ENCODE measurements around the gene LPP.

LPP gene

DNA sequence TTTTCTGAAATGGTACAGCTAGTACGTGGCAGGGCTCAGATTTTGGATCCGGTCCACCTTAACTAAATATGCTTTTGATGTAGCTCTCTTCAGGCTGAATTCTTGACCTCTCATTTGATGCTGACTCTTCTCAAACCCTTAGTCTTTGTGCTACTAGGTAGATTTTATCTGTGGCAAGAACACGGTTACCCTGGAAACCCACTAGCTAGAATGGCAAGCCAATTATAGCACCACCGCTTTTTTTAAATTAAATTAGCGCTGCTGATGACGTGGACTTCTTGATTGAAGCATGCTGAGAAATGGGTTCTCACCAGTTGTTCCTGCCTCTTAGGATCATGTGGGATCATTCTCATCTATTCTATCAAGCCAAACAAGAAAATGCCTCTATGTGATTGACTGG is 421.5 kb downstream of the LPP start:
- no peak for DNase-seq

DNA sequence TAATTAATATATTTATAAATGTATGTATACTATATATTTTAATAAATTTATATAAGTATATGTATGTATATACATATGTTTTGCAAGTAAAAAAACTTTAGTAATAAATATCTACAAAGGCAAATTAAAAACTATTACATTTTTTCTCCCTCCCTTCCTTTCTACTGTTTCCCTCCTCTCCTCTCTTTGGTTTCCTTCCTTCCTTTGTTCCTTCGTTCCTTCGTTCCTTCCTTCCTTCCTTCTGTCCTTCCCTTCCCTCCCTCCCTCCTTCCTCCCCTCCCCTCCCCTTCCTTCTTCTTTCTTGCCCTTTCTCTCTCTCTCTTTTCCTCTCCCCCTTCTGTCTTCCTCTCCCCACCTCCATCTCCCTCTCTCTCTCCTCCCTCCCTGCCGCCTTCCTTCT is 423.6 kb downstream of the LPP start:
- no peak for DNase-seq

DNA sequence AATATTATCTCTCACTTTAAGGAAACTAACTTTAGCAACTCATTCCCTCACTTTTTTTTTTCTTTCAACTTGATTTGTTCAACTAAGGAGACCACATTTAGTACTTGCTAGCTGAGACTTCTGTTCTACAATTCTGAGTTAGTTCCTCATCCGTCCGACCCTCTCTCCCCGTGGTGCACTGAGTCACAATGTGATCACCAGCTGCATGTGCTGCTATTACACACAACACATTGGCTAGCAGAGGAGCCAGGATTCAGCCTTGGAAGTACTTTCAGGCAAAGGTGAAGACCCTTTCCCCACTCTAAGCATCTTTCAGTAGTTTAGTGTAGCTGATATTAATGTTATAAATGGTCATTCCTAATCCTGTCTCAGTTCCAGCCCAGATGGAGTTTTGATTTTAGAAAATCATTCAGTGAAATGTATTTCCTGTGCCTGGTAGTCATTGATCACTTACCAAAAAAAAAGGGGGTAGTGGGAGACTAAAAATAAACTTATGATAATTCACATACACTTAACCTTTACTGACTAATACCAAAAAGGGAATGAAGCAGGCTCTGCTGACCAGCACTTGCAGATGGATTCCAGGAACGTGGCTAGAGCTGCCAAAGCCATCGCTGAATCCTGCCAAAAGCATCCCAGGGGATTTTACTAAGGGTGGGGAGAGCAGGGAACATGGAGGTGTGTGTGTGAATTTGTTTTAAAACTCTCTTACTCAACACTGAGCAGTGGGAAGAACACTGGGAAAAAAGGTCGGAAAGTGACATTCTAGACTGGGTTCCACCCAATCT is 424.8 kb downstream of the LPP start:
- DNase-seq = peak; percentile 85 to 90 (median 89)

DNA sequence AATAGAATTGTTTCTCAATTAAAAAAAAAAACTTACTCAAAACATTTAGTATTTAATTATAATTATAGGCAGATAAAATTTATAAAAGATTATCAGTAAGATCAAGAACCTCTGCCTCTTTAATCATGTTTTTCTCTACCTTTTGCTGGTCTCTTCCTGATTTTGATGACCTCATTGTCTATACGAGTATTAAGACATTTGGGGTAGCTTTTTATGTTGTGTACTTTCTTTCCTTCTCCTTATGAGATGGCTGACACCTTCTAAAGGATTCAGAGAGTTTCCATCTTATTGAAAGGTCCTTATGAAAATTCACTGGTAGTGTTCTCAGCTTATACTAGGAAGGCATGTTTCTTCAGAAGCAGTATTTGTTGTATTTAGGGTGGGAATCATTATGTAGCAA is 426.3 kb downstream of the LPP start:
- DNase-seq = peak in 2 of 3 donors; percentile 47 to 51

DNA sequence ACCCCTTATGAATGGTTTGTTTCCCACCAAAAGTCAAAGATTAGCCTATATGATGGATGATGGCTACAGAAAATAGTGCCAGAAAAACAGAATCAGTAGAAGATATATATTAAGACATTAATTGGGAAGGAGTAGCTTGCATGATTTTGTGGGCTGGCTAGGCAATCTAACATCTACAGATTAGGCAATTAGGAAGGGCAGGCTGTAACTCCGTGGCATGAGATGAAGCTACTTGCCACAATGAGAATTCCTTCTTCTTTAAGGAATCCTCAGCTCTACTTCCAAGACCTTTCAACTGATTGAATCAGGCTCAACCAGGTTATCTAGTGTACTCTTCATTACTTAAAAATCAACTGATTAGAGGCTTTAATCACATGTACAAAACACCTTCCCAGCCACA is 426.7 kb downstream of the LPP start:
- no peak for DNase-seq

DNA sequence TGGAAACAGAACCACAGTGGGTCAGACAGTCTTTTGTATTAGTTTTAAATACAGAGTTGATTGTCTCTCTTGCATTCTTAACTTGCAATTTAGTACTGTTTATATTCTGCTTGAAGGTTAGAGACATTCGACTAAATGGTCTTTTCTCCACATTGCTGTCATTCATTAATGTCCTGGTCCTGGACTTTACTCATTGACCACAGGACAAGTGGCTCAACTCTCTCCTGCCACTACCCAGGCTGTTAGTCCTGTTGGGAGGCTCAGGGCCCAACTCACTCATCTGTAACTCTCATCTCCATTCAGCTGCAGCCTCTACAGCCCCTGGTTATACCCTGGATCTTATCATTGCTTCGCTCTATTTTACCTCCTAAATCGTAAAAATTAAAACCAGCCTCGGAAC is 427.4 kb downstream of the LPP start:
- no peak for DNase-seq

DNA sequence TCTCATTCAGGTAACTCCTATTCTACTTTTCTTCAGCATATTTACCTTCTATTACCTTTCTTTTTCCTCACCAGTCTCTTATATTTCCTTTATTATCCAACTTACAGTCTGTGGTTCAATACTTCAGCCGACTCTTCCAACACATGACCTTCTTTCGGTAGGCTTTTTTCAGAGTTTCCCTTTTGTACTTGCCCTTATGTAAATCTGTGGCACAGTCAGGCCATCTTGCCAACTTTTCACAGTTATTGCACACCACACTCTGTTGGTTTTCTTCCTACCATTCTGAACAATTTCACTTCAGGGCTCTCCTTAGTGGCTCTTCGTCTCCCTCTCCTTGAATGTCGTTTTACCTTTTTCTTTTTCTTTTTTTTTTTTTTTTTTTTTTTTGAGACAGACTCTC is 427.8 kb downstream of the LPP start:
- DNase-seq = peak; percentile 50 to 67 (median 60)

DNA sequence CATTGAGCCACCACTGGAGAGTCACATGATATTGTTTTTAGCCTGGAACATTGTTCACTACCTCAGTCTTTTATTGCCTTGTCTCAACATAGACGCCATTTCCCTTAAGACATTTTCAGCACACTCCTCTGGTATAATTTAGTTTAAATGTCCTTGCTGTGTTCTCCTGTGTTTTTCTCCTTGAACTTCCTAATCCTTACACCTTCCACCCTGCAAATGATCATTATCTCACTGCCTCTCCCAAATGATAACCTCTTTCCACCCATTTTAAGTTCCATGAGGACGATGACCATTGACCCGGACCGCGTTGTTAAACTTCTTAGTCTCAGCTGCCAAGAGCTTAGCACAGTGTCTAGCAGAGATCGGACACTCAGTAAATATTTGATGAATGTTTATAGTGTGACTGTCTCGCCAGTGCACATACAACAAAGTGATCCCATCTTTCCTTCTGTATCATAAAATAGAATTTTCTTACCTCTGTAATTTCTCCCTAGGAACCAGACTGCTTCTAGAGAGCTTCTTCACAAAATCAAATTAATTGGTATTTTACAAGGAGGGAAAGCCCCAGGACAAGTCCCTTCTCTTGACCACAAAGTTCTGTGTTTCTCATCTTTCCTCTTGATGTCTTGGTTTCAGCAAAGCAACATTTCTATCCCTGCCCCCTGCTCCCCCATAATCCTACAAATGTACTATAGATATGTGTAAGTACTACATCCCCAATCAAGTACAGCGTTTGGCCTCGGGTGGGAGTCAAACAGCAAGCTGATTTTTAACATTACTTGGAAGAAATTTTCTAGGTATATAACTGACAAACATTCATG is 429.6 kb downstream of the LPP start:
- DNase-seq = peak; percentile 69 to 86 (median 81)

DNA sequence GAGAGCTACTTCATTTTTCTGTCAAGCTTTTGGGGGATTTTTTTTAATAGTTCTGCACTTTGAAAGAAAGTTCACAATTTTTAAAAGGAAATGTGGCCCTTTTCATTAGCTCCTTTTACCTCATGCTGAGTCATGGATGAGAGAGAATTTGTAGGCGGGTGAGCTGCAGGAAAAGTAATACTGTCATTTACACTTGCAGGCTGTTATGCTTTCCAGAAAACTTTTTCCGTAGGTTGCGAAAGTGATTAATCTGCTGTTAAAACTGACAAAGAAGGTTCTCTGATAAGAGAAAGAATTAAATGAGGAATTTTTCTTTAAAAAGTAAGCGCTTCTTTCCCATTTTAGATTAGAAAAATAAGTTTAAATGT is 430.2 kb downstream of the LPP start:
- peak; percentile 84 to 97 (median 95) for DNase-seq

DNA sequence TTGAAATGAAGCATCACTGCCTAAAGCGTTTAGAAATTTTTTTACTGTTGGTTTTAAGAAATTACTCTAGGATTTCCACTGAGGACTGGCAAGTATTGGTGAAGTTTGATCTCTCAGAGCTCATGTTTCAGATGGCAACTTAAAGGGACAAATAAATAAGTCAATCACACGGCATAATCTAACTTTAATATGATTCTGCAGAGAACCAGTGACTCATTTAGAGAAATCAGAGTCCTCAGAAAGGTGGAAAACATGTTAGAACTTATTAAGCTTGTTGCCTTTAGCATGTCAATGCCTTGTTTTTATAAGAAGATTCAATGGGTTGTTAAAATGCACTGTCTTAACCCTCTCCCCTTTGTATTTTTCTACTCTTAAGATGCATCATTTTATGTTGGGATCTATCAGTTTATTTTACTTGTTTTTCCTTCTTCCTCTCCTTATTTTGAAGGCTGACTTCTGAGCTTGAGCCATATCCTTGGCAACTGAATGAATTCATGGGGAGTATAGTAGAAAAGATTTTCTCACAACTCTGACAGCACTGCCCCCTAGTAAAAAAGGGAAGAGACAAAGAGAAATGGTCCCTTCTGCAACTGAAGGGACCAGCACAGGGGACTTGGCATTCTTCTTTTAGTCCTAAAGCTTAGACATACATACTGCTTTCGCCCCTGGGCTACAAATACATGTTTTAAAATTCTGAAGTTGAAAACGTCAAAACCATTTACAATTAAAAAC is 431.2 kb downstream of the LPP start:
- DNase-seq = peak; percentile 48 to 60 (median 56)

DNA sequence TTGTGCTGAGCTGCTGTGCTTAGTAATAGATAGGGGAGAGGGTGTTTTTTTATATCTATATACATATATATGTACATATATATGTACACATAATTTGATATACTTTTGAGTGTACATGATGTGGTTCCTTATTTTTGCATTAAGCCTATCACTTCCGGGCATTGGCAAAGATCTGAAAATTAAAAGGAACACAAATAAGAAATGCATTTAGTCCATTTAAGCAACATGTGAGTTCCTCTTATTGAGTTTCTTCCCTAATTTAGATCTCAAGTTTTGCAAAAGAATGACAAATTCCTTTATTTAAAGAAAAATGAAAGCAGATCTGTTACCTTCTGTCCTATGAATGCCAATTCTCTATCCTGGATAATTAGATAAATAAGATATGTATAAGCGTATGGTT is 435.1 kb downstream of the LPP start:
- DNase-seq = peak; percentile 44 to 89 (median 84)

DNA sequence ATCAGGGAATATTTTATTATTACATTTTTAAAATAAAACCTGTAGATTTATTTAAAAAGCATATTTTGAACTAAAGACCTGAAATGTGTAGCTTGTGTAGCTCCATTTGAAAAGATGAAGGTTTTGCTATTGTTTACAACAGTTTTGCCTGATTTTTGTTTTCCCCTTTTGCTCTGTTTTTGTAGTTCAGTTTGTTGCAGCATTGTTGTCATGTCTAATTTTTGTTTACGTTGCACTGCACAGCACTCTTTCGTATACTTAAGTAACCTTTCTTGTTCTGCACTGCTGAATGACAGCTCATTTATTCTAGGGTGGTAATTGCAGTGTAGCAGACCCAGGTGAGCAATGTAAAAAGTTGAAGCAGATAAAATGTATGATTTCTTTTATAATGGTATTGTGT is 435.8 kb downstream of the LPP start:
- DNase-seq = no peak

DNA sequence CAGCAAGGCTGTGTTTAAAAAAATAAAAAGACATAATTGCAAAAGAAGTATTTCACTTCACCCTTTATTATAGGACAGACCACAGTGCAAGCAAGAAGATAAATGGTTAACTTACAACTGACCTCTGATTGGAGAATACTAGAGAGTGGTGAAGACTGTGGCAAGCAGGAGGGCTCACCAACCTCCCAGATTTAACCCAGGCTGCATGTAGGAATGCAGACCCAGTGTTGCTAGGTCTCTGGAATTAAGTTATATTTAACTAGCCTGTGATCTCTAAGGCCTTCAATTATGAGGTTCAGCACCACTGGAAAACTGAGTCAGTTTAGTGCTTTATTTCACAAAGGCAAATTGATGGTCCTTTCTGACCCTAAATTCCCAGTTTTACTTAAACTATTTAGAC is 436.6 kb downstream of the LPP start:
- no peak for DNase-seq

DNA sequence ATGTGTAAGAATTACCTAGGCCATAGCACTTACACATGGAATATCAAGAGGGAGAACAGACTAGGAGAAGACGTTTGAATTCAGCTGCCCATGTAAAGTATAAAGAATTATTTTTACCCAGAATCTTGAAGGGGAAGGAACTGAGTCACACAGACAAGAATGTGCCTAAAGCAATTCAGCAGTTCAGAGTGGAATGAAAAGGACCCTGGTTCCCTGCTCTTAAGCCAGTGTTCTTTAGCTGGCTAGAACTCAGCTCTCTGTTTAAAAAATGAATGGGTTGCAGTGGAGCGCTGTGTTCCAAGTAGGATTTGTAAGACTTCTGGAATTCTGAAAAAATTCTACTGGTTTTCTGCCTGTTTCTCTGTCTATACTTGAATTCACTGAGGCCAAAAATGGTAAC is 440.2 kb downstream of the LPP start:
- DNase-seq = peak in 2 of 3 donors; percentile 44 to 48

DNA sequence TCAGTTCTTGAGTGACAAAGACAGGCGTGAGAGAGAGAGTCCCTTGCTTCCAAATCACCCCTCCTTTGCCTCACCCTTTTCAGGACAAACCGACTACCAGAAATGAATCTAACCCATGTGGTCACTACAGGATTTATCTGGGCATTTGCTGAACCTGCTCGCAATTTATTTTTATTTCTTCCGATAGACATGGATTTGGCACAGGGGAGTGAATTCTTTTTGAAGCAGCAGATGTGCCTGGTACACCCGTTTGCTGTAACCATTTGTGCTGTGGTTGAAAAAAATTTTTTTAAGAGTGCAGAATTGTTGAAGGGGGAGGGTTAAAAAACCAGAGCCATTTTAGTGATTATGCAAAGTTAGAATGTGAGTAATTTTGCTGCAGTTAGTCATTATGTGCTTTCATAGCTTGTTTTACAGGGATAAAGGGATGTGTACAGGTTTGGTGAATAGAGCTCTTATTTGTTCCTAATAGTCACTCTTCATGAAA is 442.0 kb downstream of the LPP start:
- peak in 1 of 3 donors; percentile 49 for DNase-seq

DNA sequence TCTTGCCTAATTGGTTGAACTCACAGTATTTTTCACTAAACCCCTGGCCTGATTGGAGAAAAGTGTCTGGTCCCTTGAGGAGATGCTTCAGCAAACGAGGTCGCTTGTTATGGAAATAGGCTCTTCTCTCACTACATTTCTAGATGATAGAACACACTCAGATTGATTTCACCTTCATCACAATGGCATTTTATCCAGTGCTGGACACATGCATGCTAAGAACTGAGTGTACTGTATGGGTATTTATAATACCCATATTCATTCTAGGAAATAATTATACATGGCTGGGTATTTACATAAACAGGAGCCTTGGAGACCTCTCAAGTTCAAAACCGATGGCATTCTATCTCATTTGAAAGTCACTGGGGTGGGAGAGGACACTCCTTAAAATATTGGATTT is 444.9 kb downstream of the LPP start:
- no peak for DNase-seq

DNA sequence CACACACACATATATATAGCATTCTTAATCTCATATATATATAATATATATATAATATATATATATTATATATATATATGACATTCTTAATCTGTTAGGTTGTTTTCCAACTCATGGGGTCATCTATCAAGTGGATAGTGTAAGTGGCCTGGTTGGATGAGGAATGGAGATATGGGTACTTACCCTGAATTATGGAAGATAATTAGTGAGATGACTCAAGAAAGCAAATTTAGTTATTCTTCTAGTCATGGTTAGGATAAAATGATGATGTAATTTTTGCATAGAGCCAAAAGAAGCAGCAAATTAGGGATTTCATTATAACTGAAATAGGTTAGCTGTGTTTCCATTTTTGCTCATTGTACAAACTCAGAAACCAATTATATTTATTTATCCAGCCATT is 448.2 kb downstream of the LPP start:
- DNase-seq = no peak

DNA sequence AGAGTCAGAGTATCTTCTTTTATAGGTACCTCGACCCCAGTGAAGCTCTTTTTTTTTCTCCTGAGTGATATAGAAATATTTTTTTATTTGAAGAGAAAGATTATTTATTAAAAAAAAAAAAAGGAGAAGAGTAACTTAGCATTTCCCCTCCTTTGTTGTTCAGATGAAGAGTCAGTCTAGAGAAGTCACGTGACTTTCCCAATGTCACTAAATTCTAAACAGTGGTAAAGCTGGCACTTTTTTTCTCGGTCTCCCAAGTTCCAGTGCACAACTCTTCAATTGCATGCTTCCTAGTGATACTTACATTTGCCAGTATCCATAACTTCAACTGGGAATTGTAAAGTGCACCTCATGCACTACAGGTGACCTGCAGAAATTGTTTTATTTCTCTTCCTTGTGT is 448.7 kb downstream of the LPP start:
- no peak for DNase-seq

DNA sequence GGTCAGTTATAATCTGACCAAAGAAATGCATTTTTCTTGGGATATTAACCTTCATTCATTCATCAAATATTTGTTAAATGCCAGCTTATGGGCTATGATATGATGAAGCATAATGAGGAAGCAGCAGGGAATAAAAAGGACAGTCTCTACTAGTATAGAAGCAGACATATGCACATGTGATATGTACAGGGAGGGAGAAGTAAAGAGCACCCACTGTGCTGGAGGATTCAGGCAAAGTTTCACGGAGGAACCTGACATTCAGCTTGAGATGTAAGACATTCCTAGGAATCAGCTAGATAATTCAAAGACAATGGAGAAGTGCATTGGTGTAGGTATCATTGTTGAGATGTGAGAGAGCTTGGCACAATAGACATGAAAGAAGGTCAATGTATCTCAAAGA is 450.7 kb downstream of the LPP start:
- peak in 1 of 3 donors; percentile 28 for DNase-seq

DNA sequence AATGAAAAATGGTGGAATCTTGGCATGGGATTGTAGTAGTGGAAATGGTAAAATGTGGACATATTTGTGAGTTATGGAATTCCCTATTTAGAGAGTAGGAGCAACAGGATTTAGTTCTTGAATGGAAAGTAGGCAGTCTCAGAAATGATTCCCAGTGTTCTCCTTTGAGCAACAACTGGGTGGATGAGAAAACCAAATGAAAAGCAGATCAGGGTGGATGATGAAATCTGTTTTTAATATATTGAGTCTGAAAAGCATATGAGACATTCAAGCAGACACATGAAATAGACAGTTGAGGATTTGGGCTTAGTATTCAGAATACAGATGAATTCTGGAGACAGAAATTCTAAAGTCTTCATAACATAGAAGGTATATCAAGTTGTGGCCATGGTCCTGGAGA is 451.3 kb downstream of the LPP start:
- DNase-seq = no peak

DNA sequence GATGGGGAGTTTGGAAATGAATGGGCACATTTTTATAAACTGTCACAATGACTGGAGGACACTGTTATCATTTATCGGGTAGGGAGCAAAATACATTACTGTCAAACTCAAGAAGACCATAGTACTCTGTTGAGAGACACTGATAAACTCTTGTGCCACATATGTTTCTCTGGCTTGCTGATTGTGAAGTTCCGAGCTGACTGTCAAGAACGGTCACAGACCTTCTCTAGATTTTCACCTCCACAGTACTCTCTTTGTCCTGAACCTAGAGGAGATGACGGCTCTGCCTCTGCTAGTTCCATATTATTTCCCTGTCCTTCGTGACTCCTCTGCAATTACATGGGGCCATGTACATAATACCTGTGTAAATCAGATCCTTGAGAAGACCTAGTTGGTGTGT is 451.9 kb downstream of the LPP start:
- DNase-seq = no peak

DNA sequence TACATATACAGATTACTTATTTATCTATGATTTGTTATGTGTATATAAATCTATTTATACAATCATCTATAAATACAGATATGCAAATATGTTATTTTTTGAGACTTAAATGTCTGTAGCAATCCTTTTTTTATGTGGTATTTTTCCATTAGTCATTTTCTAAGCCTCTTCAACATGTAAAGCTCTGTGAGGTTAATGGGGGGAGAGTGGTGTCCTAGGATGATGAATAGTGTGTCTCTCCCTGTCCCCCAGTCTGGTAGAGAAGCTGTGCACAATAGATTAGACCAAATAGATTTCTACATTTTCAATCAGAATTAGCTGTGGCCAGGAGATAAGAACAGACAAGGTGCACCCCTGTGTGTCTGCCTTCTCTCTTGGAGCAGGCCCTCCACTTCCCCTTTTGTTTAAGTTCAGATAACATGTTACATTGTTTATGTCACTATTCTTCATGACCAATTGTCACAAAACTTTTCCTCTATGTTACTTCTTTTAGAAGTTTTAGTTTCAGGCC is 453.9 kb downstream of the LPP start:
- peak in 2 of 3 donors; percentile 32 to 46 for DNase-seq

DNA sequence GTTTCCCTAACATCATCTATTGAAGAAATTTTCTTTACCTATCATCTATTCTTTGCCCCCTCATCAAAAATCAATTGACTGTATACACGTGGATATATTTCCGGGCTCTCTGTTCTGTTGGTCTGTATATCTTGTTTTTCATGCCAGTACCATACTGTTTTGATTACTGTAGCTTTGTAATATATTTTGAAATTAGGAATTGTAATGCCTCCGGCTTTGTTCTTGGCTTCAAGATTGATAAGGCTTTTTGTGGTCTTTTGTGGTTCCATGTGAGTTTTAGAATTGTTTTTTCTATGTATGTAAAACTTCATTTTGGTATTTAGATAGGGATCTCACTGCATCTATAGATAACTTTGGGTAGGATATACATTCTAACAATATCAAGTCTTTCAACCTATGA is 454.4 kb downstream of the LPP start:
- DNase-seq = no peak

All from suppressor macrophage treated with lipopolysaccharide for 1 hour (primary cell).